K562 (cell line): ENCODE measurements around the gene MPRIP. TPM values are rescaled to one million over a fixed set of nuclear protein-coding genes. Genes with fewer than 3 reads are reported as not detected.

Experiments used
- ELF1 ChIP-seq: fragments of 200-800 bp; sonication (Bioruptor generic); IDR thresholded peaks from 2 replicates; pipeline ENCODE4 v1.6.1; 2016; ENCODE audit warnings: missing genetic modification characterization, missing compliant biosample characterization
- RERE ChIP-seq: sonication (generic); formaldehyde crosslinking; IDR thresholded peaks from 2 replicates; pipeline ENCODE4 v1.8.0; 2023; ENCODE audit warnings: missing genetic modification reagents, mild to moderate bottlenecking, borderline replicate concordance
- ZBTB11 ChIP-seq, 3 experiments: fragments of 200-800 bp in 1 of 3; fragments of 250-450 bp in 1 of 3; fragments of 450-650 bp in 1 of 3; sonication (Bioruptor Pico) in 1 of 3; sonication (Bioruptor generic) in 1 of 3; formaldehyde crosslinking in 1 of 3; IDR thresholded peaks; 2 replicates each; pipeline versions ENCODE4 v1.6.1 to v1.8.0; 2016 to 2022; ENCODE audit warnings: mild to moderate bottlenecking in 2 of 3, missing genetic modification characterization in 2 of 3, missing compliant biosample characterization in 1 of 3, moderate library complexity in 1 of 3
- polyA plus RNA-seq, 8 experiments: library from polyadenylated mRNA; depleted of rRNA in 4 of 8; stranded (reverse) in 5 of 8; unstranded in 3 of 8; fragments of >200 nt; fragmentation: Nextera tagmentation in 2 of 8; fragmentation: Illumina TruSeq in 1 of 8; extraction: Ambion mirVana in 2 of 8; extraction: Trizol in 1 of 8; gene quantifications; 2 replicates each; pipeline versions ENCODE4 v1.2.1 to v1.2.3, GENCODE V29; 2011 to 2014; ENCODE audit warnings: inconsistent platforms in 1 of 8, missing spikeins in 1 of 8
- total RNA-seq, 7 experiments: library from RNA; depleted of rRNA in 6 of 7; stranded (reverse); fragments of >200 nt in 6 of 7; fragmentation: Illumina TruSeq in 2 of 7; extraction: Trizol in 2 of 7; gene quantifications; 2 replicates each; pipeline versions ENCODE4 v1.2.1 to v1.2.3, GENCODE V29; 2011 to 2021; ENCODE audit warnings: low replicate concordance in 1 of 7

Gene MPRIP
- total and polyA plus RNA-seq, 9 of the 15 experiments (the other 6 are each of a cell fraction or from before 2014, with no cell fraction given): 10.0 to 72.6 (median 30.1) TPM

- TF ChIP-seq RERE (CRISPR knock-in tag) (no peak), ZBTB11 (CRISPR knock-in tag; IDR thresholded peaks at IDR 0.05) (no peak), ELF1 (tag) (no peak)
Observed at GRCh38 chr17:17051380-17051779, 9.1 kb downstream of the MPRIP start (continued).
